ENCODE data around the gene GARNL3. TPM values are rescaled to one million over a fixed set of nuclear protein-coding genes. Genes with fewer than 3 reads are reported as not detected.

Gene GARNL3
- total RNA-seq, 1 donor from 2014 or later = 1.0 TPM

DNA sequence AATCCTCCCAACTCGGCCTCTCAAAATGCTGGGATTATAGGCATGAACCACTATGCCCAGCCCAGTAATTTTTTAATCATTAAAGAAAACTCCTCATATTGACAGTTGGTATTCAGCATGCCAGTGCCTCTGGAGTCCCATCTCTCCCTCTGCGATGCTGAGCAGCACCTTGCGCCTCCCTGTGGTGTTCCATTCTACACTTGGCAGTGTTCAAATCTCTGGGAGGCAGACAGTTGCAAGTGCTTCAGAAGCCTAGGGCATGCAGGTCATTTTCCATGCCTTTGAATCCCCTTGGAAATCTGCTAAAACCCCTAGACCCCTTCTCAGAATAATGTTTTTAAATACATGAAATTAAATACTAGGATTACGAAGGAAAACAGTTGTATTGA lies 41.3 kb downstream of the GARNL3 start:
- intact Hi-C loops (cut with micrococcal nuclease) = loop anchor here (10.0 kb wide), 1 partner anchor 361 kb away; no protein-coding TSS in a partner anchor

DNA sequence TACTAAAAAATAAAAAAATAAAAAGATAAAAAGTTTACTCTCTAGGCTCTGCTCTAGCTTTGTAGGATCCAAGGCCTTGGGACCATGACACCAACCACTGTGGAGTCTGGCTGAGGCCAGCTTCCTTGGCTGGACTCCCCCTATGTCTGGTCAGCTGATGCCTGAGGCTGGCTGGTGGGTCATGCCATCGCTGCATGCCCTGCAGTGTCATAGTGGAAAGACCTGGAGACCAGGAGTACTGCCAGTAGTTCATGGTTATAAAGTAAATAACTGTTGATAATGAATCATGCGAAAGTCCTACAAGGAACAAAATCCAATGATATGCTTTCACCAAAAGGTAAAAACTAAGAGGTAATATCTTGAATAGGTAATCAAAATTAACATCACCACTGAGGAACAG lies 43.2 kb downstream of the GARNL3 start:
- intact Hi-C loops (cut with micrococcal nuclease) = loop anchor here (10.0 kb wide), 1 partner anchor 363 kb away; no protein-coding TSS in a partner anchor

DNA sequence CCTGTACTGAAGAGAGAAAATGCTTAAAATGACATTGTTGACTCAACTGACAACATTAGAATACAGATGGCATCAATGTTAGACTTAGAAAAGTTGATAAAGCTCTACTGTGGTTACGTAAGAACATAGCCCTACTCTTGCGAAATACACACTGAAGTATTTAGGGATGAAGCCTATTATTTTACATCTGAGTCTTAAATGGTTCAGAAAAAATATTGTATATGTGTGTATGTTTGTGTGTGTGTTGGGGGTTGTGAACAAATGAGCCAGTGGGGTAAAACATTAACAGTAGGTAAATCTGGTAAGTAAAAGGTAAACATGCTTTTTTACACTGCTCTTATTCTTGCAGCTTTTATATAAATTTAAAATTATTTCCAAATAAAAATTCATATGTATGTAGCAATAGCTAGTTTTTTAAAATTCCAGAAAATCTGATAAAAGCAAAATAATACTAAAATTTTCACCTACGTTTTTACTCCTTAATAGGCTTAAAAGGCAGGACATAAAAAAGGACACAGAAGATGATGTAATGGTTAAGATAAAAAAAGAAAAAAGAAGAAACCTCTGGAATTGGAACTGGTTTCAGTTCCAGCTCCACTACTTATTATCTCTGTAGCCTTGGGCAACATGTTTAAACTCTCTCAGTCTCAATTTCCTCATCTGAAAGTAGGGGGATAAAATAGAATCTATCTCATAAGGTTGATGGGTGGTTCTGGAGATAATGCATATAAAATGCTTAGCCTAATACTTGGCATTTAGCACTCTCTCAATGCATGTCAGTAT lies 44.3 kb downstream of the GARNL3 start:
- intact Hi-C loops (cut with micrococcal nuclease) = loop anchor here (10.0 kb wide), 1 partner anchor 364 kb away; no protein-coding TSS in a partner anchor

DNA sequence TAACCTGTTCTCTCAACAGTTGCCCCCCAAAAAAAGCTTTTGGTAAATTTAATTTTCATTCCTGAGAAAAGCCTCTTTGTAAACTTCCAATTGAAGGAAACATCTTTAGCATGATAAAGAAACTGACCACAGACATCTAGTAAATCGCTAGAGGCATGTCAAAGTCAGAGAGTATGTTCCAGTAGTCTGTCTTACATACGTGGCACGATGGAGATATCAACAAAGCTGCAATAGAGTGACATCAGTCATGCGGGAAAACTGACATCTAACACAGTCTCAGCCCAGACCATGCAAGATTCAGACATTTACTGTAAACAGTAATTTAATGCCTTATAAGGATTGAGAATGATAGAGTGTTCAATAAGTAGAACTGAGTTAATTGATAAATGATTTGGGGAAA lies 45.1 kb downstream of the GARNL3 start:
- intact Hi-C loops (cut with micrococcal nuclease) = loop anchor here (2.0 to 10.0 kb wide), 2 partner anchors 87 to 365 kb away; partner anchors contain the start of gene SLC2A8

DNA sequence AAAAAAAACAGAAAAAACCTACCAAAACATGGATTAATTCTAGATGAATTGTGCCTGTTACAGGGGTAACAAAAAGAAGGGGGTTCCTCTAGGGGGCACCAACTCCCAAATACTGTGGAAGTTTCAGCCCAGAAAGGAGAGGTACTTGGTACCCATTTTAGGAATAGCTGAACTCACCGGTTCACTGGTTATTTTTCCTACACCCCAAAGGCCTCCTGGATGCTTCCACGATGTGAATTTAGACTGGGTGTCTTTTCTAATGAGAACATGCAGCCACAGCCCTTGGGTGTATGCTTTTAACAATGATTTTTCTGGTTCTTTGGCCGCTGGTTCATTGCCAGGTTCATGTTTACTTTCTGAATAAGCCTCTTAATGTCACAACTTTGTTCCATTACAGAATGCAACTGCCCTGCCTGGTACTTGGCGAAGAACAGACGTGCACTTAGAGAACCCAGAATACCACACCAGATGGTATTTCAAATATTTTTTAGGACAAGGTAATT lies 46.7 kb downstream of the GARNL3 start:
- intact Hi-C loops (cut with micrococcal nuclease) = loop anchor here (2.0 kb wide), 1 partner anchor 86 kb away; the partner anchor contains the start of gene SLC2A8

DNA sequence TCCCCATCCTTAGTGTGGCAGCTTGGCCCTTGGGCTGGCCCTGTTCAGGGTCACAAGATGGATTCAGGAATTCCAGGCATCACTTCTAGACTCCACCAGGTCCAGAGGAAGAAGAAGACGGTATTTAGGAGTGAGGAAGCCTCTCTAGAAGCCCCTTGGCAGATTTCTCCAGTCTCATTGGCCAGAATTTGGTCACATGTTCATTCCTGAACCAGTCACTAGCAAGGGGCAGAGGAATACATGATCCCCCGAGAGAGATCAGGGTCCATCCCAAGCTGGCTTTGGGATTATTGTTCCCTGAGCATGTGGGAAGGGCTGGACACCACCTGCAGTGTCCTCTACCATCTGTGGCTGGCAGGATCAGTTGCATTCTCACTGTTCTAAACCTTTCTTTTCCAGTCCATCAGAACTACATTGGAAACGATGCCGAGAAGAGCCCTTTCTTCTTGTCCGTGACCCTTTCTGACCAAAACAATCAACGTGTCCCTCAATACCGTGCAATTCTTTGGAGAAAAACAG lies 48.5 kb downstream of the GARNL3 start:
- intact Hi-C loops (cut with micrococcal nuclease) = no loop called here

DNA sequence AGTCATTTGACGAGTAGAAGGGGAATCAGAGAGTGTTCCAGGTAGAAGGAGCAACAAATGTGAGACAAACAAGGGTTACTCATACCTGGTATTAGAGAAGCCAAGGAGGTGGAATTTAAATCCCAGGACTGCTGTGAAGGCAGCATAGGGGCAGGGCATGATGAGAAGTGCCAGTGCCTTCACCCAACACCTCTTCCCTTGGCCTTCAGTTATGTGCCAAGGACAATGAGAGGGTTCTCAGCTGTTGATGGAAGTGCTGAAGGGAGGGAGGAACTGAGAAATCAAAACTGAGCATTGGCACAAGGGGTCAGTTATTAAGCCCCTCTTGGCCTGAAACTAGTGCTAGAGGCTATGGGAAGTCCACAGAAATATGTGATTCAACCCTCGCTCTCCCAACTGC lies 50.3 kb downstream of the GARNL3 start:
- intact Hi-C loops (cut with micrococcal nuclease) = no loop called here

DNA sequence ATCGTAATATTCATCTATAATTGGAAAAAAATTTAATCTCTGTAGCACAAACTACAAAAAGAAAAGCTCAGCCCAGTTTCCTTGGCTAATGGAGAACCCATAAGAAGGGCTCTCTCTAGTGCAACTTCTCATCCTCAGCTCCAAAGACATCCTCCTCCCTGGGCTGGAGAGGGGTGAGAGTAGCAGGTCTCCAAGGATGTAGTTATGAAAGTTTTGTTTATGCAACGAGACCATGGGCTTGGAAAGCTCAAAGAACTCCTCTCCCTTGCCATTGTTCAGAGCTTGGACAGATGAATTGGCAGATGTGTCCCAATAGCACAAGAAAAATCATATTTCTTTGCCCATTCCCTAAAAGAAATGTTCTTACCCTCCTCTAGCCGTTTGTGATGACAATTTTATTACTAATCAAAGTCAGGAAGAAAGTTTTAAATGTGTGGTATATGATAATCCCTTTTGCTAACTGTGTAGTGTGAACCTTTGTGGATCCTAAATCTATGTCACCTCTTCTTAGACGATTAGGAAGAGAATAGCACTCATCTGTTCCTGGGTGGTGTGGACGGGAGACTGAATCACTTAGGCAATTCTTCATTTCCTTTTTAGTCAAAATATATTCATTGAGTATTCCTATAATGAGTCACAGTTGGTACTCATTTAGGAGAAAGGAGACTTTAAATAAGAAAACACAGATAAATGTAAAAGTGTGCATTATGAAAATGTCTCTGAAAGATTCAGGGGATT lies 52.2 kb downstream of the GARNL3 start:
- intact Hi-C loops (cut with micrococcal nuclease) = no loop called here

DNA sequence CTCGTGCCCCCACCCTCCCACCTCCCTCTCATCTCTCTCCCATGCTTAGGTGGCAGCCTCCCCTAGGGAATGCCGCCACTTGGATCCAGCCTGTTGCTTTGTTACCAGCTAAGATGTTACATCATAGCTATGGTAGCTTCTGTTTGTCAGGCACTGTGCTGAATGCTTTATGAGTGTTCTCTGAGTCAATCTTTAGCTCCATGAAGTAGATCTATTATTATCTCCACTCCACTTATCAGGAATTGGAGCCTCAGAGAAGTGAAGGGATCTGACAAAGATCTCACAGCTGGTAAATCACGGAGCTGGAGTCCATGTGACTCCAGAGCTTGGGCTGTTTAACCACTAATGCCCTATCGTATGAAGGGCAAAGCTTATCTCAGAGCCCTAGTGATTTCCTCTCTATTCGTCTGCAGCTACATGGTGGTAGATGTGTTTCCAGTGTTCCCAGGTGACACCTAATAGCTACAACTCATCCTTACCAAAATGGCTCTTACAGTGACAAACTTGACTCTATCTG lies 54.1 kb downstream of the GARNL3 start:
- intact Hi-C loops (cut with micrococcal nuclease) = no loop called here

DNA sequence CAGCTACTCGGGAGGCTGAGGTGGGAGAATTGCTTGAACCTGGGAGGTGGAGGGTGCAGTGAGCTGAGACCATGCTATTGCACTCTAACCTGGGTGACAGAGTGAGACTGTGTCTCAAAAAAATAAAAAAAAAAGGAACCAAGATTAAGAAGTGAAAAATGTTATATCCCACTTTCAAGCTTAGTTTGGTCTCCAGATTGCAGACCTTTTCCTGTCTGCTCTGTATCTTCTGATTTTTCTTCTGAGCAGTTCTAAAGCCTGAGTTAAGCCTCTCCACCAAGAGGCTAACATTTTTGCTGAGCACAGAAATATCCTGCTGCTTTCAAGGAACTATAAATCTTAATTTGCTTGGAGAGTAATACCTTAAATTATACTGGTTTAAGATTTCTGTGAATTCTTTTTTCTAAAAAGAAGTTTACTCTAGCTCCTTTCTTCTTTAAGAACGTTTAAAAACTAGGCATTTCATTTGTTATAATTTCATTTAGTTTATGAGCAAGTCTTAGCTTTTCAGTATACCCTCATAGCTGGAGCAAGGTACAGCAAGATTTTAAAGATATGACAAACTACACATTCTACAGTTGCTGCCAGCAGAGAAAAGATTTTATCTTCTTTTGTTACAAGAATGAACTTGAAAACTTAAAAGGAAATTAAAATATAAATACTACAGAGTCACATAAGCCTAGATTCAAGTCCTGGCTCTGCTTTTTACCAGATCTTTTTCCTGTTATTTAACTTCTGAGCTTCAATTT lies 55.0 kb downstream of the GARNL3 start:
- intact Hi-C loops (cut with micrococcal nuclease) = no loop called here

DNA sequence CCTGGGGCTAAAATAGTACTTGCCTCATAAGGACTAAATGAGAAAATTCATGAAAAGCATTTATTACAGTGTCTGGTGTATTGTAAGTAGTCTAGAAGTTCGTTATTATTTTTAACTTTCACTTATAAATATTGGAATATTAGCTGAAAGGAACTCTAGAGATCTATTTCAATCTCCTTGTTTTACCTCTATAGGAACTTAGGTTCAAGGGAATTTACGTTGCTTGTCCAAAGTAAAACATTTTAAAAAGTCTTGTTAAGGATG lies 55.5 kb downstream of the GARNL3 start:
- intact Hi-C loops (cut with micrococcal nuclease) = no loop called here

DNA sequence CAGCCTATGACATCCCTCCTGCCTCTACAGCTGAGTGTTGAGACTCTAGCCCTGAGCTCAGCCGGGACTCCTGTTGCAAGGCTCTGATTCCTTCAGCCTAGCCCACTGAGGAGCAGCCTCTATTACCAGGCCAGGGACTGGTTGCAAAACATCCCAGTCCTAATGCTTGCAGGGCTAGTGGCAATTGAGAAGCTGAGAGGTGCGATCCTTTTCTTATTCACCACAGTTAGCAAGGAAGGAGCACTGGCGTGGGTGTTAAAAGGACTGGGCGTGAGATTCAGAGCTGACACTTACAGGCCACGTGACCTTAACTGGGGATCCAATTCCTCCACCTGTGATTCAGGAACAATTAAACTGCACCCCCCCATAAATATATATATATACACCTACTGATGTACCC lies 58.8 kb downstream of the GARNL3 start:
- intact Hi-C loops (cut with micrococcal nuclease) = no loop called here

DNA sequence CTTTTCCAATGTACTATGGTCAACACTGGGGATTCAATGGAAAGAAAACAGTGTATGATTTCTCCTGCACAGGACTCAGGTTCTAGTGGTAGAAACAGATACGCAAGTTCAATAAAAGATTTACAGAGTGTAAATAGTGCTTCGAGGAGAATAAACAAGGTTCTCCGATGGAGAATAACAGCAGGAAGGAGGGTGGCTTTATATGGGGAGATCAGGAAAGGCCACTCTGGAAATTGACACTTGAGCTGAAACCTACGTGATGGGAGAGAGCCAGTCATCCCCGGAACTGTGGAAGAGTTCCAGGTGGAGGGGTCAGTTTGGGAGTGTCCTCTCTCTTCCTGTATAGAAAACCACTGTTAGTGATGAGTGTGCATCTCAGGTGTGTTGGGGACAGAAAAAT lies 65.9 kb downstream of the GARNL3 start:
- intact Hi-C loops (cut with micrococcal nuclease) = no loop called here

DNA sequence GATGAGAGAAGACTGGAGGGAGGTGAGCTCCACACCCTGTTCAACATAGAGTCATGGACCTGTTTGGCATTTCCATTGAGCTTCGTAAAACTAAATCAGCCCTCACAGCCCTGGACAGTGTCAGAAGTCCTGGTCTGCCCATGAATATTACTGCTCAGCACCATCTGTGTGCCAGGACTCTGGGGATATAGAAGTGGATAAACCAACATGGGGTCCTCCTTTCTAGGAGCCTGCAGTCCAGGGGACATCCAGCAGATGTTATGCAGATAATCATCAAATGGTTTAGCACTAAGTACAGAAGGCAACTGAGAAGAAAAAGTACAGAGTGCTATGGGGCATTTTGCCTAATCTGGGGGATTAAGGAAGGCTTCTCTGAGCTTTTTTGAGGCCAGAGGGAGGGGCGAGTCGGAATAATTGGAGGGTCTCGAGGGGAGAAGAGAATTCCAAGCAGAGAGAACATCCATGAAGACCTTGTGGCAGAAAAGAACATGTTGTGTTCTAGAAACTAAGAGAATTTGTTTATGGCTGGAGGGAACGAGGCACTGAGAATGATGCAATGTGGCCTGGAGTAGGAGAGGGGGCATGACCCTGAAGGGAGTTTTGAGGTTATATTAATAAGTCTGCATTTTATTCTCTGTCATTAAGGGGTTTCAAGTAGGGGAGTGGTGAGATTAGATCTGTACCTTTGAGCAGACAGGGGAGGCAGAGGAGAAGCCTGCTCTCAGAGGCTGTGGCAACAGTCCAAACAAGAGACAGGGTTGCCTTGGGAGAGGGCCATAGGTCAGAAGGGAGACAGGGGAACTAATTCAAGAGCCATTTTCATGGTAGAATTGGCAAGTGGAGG lies 68.9 kb downstream of the GARNL3 start:
- intact Hi-C loops (cut with micrococcal nuclease) = no loop called here

DNA sequence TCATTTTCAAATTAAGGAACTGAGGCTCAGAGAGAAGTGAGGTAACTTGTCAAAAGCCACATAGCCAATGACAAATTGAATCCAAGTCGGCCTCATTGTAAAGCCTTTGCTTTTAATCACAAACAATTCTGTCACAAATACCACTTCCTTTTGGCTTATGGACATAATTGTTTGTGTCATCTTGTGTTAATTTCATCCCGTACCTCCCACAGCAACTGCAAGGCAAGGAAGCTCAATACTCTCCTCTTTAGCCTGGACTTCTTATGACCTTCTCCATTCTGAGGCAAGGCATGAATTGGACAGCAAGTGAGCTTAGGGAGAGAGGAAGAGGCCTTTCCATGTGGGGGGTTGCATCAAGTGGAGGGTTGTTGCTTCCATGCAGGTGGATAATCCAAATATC lies 70.2 kb downstream of the GARNL3 start:
- intact Hi-C loops (cut with micrococcal nuclease) = no loop called here

DNA sequence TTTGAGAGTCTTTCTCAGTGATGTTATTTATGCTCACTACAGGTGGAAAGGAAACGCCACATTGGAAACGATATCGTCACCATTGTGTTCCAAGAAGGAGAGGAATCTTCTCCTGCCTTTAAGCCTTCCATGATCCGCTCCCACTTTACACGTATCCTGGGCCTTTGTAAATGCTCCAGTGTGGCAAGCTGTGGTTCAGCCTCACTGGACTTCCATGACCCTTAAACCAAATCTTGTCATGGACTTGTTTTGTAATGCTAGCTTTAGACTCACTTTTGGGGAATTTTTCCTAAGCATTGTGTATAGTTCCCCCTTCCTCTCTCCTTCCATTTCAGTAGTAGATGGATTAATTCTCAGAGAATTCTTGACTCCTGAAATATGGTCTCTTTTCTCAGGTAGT lies 71.5 kb downstream of the GARNL3 start:
- intact Hi-C loops (cut with micrococcal nuclease) = no loop called here

DNA sequence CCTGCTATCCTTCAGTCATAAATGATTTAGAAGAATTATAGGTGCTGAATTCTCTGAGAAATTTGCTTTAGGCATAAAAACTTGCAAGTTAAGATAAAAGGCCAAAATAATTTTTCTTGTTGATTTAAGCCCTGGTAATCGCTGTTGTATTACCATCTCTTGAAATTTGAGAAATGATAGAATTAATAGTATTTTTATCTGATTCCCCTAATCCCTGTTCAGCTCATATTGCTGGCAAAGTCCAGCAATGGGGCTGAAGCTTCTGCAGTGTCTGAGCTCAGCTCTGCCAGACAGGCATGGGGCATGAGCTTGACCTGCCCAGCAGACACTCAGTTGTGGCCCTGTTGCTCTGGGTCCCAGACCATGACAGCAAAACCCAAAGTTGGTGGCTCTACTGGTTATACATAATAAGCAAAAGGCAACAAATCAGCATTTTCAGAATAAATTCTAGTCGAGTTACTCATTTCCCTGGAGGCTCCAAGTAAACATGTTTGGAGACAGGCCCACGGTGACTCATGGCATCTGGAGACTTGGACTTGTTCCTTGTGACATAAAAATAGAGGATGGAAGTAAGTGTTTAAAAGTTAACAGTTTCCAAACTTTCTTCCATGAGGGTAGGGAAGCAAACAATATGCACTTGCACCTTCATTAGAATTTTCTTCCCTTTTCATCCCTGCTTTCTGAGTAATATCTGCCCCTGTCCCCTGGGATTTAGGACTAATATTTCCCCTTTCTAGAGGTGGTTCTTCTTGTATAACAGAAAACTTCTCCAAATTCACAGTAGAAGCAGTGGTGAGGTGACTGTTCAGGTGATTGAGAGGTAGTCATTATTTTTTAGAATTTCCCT lies 72.2 kb downstream of the GARNL3 start:
- intact Hi-C loops (cut with micrococcal nuclease) = no loop called here

DNA sequence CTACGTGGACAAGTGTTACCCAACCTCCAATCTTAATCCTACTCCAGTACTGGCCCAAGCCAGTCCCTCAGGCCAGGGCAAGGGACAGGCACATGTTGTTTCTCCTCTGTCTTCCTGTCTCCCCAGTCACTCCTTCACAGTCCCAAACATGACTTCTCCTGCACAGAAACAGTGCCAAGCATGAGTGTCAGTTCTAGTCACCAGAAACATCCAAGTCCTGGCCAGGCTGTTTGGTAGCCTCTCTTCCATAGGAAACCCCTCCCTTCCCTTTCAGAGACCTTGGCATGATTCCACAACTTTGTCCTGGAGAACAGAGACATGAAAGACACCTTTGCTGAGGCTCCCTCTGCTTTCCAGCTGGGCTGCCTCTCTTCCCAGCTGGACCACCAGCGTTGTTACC lies 76.1 kb downstream of the GARNL3 start:
- intact Hi-C loops (cut with micrococcal nuclease) = no loop called here

DNA sequence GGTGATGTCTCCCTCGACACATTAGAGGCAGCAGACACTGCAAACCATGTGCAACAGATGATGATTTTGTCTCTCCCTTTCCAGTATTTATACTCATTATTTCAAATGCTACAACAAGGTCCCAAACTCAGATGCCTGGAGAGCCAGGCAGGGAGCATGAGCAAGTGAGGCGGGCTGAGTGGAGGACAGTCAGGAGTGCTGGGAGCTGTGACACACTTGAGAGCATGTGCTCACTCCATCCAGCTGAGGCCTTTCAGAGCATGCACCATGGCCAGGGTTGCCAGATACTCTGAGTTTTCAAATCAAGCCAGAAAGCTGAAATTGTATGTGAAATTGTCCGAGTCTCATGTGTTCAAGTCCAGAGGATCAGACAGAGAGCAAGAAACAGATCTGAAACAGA lies 76.6 kb downstream of the GARNL3 start:
- intact Hi-C loops (cut with micrococcal nuclease) = no loop called here

Data from T-helper 2 cell treated with Interferon-gamma antibody and Interleukin-4, amounts not matched to agents 100 ng/mL and 5 ng/mL, for 36 hours (primary cell).